ENCODE results near the gene SULT1A2.

DNA sequence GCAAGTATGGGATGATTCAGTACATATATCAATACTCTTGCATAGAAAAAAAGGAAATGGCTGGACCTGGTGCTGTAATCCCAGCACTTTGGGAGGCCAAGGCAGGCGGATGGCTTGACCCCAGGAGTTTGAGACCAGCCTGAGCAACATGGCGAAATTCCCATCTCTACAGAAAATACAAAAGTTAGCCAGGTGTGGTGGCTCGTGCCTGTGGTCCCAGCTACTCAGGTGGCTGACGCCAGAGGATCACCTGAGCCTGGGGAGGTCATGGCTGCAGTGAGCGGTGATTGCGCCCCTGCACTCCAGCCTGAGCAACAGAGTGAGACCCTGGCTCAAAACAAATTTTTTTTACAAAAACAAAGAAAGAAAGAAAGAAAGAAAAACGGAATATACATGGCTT is 50.2 kb downstream of the SULT1A2 start:
- TF ChIP-seq, protein P1, sequence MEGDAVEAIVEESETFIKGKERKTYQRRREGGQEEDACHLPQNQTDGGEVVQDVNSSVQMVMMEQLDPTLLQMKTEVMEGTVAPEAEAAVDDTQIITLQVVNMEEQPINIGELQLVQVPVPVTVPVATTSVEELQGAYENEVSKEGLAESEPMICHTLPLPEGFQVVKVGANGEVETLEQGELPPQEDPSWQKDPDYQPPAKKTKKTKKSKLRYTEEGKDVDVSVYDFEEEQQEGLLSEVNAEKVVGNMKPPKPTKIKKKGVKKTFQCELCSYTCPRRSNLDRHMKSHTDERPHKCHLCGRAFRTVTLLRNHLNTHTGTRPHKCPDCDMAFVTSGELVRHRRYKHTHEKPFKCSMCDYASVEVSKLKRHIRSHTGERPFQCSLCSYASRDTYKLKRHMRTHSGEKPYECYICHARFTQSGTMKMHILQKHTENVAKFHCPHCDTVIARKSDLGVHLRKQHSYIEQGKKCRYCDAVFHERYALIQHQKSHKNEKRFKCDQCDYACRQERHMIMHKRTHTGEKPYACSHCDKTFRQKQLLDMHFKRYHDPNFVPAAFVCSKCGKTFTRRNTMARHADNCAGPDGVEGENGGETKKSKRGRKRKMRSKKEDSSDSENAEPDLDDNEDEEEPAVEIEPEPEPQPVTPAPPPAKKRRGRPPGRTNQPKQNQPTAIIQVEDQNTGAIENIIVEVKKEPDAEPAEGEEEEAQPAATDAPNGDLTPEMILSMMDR (IDR thresholded peaks at IDR 0.05; ENCODE audit: low read length), result no peak
- no peak for TF ChIP-seq EZH2phosphoT487 (IDR thresholded peaks at IDR 0.05; ENCODE audit: low read length)
